H9 (cell line): ENCODE results near the gene SETBP1. TPM values are rescaled to one million over a fixed set of nuclear protein-coding genes. Genes with fewer than 3 reads are reported as not detected.

Experiments
- DNase-seq: peaks from one replicate; pipeline ENCODE4 v3.0.0-alpha.2; 2017
- H2AFZ ChIP-seq: one replicate; pipeline ENCODE4 v1.6.1; 2013; ENCODE audit warnings: mild to moderate bottlenecking, low read length, control low read depth, moderate library complexity
- H2AK5ac ChIP-seq: 2 replicates; pipeline ENCODE4 v1.6.1; 2013; ENCODE audit warnings: low read length, control low read depth, mixed read lengths; ENCODE audit not compliant: insufficient read length
- H2BK120ac ChIP-seq: one replicate; pipeline ENCODE4 v1.6.1; 2013; ENCODE audit warnings: low read depth, mild to moderate bottlenecking, low read length, control low read depth, inconsistent platforms; ENCODE audit not compliant: poor library complexity, severe bottlenecking
- H2BK12ac ChIP-seq: 2 replicates; pipeline ENCODE4 v1.6.1; 2013; ENCODE audit warnings: low read length, control low read depth, mixed read lengths, low read depth; ENCODE audit not compliant: insufficient read length
- H2BK15ac ChIP-seq: 2 replicates; pipeline ENCODE4 v1.6.1; 2013; ENCODE audit warnings: low read depth, low read length, control low read depth
- H2BK20ac ChIP-seq: one replicate; pipeline ENCODE4 v1.6.1; 2013; ENCODE audit warnings: low read depth, mild to moderate bottlenecking, low read length, control low read depth, inconsistent platforms; ENCODE audit not compliant: poor library complexity, severe bottlenecking
- H2BK5ac ChIP-seq: 2 replicates; pipeline ENCODE4 v1.6.1; 2013; ENCODE audit warnings: low read length, control low read depth, mixed read lengths; ENCODE audit not compliant: insufficient read length
- H3K14ac ChIP-seq: 2 replicates; pipeline ENCODE4 v1.6.1; 2013; ENCODE audit warnings: low read length, control low read depth; ENCODE audit not compliant: insufficient read depth
- H3K18ac ChIP-seq: 2 replicates; pipeline ENCODE4 v1.6.1; 2013; ENCODE audit warnings: low read depth, mild to moderate bottlenecking, mixed read lengths, low read length, control low read depth; ENCODE audit not compliant: insufficient read length
- H3K23ac ChIP-seq: 2 replicates; pipeline ENCODE4 v1.6.1; 2013; ENCODE audit warnings: low read length, control low read depth, mixed read lengths, low read depth; ENCODE audit not compliant: insufficient read length
- H3K23me2 ChIP-seq: 2 replicates; pipeline ENCODE4 v1.6.1; 2013; ENCODE audit warnings: low read depth, mild to moderate bottlenecking, mixed read lengths, low read length, control low read depth; ENCODE audit not compliant: insufficient read length, poor library complexity, severe bottlenecking
- H3K27ac ChIP-seq: 2 replicates; pipeline ENCODE4 v1.5.1; 2013; ENCODE audit warnings: low read length, control low read depth, mixed read lengths, low read depth; ENCODE audit not compliant: insufficient read length
- H3K27me3 ChIP-seq: 2 replicates; pipeline ENCODE4 v1.6.1; 2013; ENCODE audit warnings: low read length, control low read depth, inconsistent platforms; ENCODE audit not compliant: insufficient read depth
- H3K4ac ChIP-seq: 2 replicates; pipeline ENCODE4 v1.6.1; 2013; ENCODE audit warnings: low read depth, mild to moderate bottlenecking, control low read depth, inconsistent platforms, low read length, moderate library complexity
- H3K4me1 ChIP-seq: 2 replicates; pipeline ENCODE4 v1.6.1; 2013; ENCODE audit warnings: low read length, control low read depth, inconsistent platforms; ENCODE audit not compliant: insufficient read depth
- H3K4me2 ChIP-seq: 2 replicates; pipeline ENCODE4 v1.6.1; 2013; ENCODE audit warnings: low read length, control low read depth, mixed read lengths; ENCODE audit not compliant: insufficient read length, insufficient read depth
- H3K56ac ChIP-seq: 2 replicates; pipeline ENCODE4 v1.6.1; 2013; ENCODE audit warnings: low read depth, mild to moderate bottlenecking, mixed read lengths, low read length, control low read depth; ENCODE audit not compliant: insufficient read length
- H3K79me1 ChIP-seq: 2 replicates; pipeline ENCODE4 v1.6.1; 2013; ENCODE audit warnings: low read depth, mild to moderate bottlenecking, moderate library complexity, low read length, control low read depth, inconsistent platforms; ENCODE audit not compliant: insufficient read depth, poor library complexity, severe bottlenecking
- H3K79me2 ChIP-seq: 2 replicates; pipeline ENCODE4 v1.6.1; 2013; ENCODE audit warnings: low read length, control low read depth, inconsistent platforms; ENCODE audit not compliant: insufficient read depth
- H3K9ac ChIP-seq: 2 replicates; pipeline ENCODE4 v1.6.1; 2013; ENCODE audit warnings: low read length, control low read depth, mixed read lengths; ENCODE audit not compliant: insufficient read length; ENCODE audit errors: extremely low read depth
- H3K9me3 ChIP-seq: one replicate; pipeline ENCODE4 v1.6.1; 2013; ENCODE audit warnings: low read depth, low read length, inconsistent platforms; ENCODE audit not compliant: control insufficient read depth
- H3T11ph ChIP-seq: one replicate; pipeline ENCODE4 v1.6.1; 2013; ENCODE audit warnings: mild to moderate bottlenecking, low read length, control low read depth, inconsistent platforms
- H4K20me1 ChIP-seq: one replicate; pipeline ENCODE4 v1.6.1; 2013; ENCODE audit not compliant: control insufficient read depth, insufficient read length, insufficient read depth
- H4K5ac ChIP-seq: 2 replicates; pipeline ENCODE4 v1.6.1; 2013; ENCODE audit warnings: low read depth, mild to moderate bottlenecking, mixed read lengths, low read length, control low read depth; ENCODE audit not compliant: insufficient read length
- H4K8ac ChIP-seq: replicated peaks from 2 replicates; pipeline ENCODE4 v1.6.1; 2013; ENCODE audit warnings: low read length, control low read depth, mixed read lengths, low read depth; ENCODE audit not compliant: insufficient read length
- H4K91ac ChIP-seq: 2 replicates; pipeline ENCODE4 v1.6.1; 2013; ENCODE audit warnings: low read depth, mild to moderate bottlenecking, moderate library complexity, mixed read lengths, low read length, control low read depth; ENCODE audit not compliant: insufficient read length
- H3K27ac Mint-ChIP-seq, 3 experiments: 2 replicates in 2 of 3; 3 replicates in 1 of 3; pipeline ENCODE4 v1.8.0; 2020 to 2021; ENCODE audit warnings: mixed read lengths in 3 of 3, mild to moderate bottlenecking in 1 of 3, moderate library complexity in 1 of 3
- H3K27me3 Mint-ChIP-seq: 2 replicates; pipeline ENCODE4 v1.8.0; 2021; ENCODE audit warnings: low read depth, mild to moderate bottlenecking, moderate library complexity, mixed read lengths
- H3K36me3 Mint-ChIP-seq, 3 experiments: 2 replicates in 2 of 3; 3 replicates in 1 of 3; pipeline ENCODE4 v1.8.0; 2020 to 2021; ENCODE audit warnings: low read depth in 3 of 3, mixed read lengths in 3 of 3; ENCODE audit not compliant: insufficient read depth in 1 of 3
- H3K4me1 Mint-ChIP-seq, 2 experiments: 2 replicates each; pipeline ENCODE4 v1.8.0; 2020; ENCODE audit warnings: mixed read lengths in 2 of 2
- H3K4me3 Mint-ChIP-seq, 2 experiments: 2 replicates in 1 of 2; 3 replicates in 1 of 2; pipeline ENCODE4 v1.8.0; 2020 to 2021; ENCODE audit warnings: mild to moderate bottlenecking in 2 of 2, mixed read lengths in 2 of 2, moderate library complexity in 1 of 2
- H3K9me3 Mint-ChIP-seq, 2 experiments: 2 replicates in 1 of 2; 3 replicates in 1 of 2; pipeline ENCODE4 v1.8.0; 2020; ENCODE audit warnings: mild to moderate bottlenecking in 2 of 2, mixed read lengths in 2 of 2, moderate library complexity in 1 of 2
- CTCF ChIP-seq: fragments of 200-600 bp; sonication (generic); conservative IDR thresholded peaks from 3 replicates; pipeline ENCODE4 v1.8.0; 2021; ENCODE audit warnings: antibody characterized with exemption, mild to moderate bottlenecking
- WGBS: extraction: QIAGEN DNeasy Blood & Tissue Kit; methylation state at CpG from one replicate; pipeline ENCODE4 v1.1.7; 2013; ENCODE audit warnings: missing lambda C conversion rate, low lambda C conversion rate, mixed read lengths; ENCODE audit not compliant: insufficient read length; ENCODE audit errors: extremely low coverage; 5-methylcytosine and 5-hydroxymethylcytosine counted together
- total RNA-seq: library from RNA; stranded (reverse); gene quantifications from 2 replicates; pipeline ENCODE4 v1.2.1, GENCODE V29; 2021

Gene SETBP1
- total RNA-seq, 1 experiment from 2014 or later, result 4.6 TPM

GRCh38 chr18:44796429-44797428 is 116.0 kb downstream of the SETBP1 start:
- WGBS, result no CpG with 5 or more reads among the region's 6 CpGs
- no peak overlapping the region for H3K27ac ChIP-seq
- no peaks in the 10 kb centered on the region; the same call in 1 of the 2 replicates for H3K27me3 Mint-ChIP-seq

More at GRCh38 chr18:44796429-44797428, 116.0 kb downstream of the SETBP1 start:
- no peak overlapping the region for H2BK5ac ChIP-seq
- no peaks in the 10 kb centered on the region for H3K23me2 ChIP-seq
- no peaks in the 10 kb centered on the region for H3K79me1 ChIP-seq
- H4K91ac ChIP-seq, result no peak overlapping the region
- Mint-ChIP-seq H3K4me1 (peaks cover 13 to 18% of the 10 kb centered on the region in 2 experiments), H3K36me3 (peaks cover 5 to 12% (median 7%) of the 10 kb centered on the region in 3 experiments), H3K4me3 (no peak overlapping the region), H3K27ac (no peak overlapping the region), H3K9me3 (peaks cover 3 to 5% of the 10 kb centered on the region in 2 experiments; a peak in 4 of 5 replicates)
- H3K56ac ChIP-seq, result no peak overlapping the region
- H2AFZ ChIP-seq, result no peak overlapping the region
- H3K14ac ChIP-seq, result no peak overlapping the region
- H3K18ac ChIP-seq, result no peak overlapping the region
- H3K4me1 ChIP-seq, result no peaks in the 10 kb centered on the region; the same call in 1 of the 2 replicates
- no peak overlapping the region for H3K9ac ChIP-seq
- H2BK12ac ChIP-seq, result no peak overlapping the region
- no peaks in the 10 kb centered on the region for H4K20me1 ChIP-seq
- H3K23ac ChIP-seq, result no peak overlapping the region
- H2BK15ac ChIP-seq, result no peak overlapping the region
- no peak overlapping the region for H2AK5ac ChIP-seq
- H3K9me3 ChIP-seq, result no peaks in the 10 kb centered on the region
- no peak overlapping the region for H2BK120ac ChIP-seq
- H4K8ac ChIP-seq, result no peak overlapping the region
- no peaks in the 10 kb centered on the region for H3K27me3 ChIP-seq
- H3K79me2 ChIP-seq, result no peaks in the 10 kb centered on the region
- H3K4ac ChIP-seq, result no peak overlapping the region
- H3T11ph ChIP-seq, result no peak overlapping the region
- TF ChIP-seq CTCF, result no peak
- H4K5ac ChIP-seq, result no peak overlapping the region
- H3K4me2 ChIP-seq, result no peak overlapping the region
- no peak for DNase-seq
- H2BK20ac ChIP-seq, result no peak overlapping the region
